ENCODE data around the gene ATMIN. TPM values are rescaled to one million over a fixed set of nuclear protein-coding genes. Genes with fewer than 3 reads are reported as not detected.

Gene ATMIN
- total RNA-seq, 1 donor from 2014 or later = 40.0 TPM

DNA sequence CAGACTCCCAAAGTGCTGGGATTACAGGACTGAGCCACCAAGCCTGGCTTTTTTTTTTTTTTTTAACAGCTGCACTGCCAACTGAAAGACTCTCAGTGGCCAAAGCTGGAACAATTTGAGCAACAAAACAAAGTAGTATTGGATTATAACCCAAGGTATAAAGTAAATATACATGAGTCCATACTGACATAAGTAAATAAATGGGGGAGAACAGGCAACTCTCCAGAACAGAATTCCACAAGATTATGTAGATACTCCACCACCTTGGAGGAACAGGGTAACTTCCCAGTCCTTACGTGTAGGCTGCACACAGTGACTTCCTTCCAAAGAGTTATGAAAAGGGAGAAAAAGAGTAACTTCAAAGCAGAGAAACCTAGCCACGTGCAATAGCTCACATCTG lies 44.7 kb upstream of the ATMIN start:
- peaks cover 5% of the 10 kb centered on the region for H3K36me3 ChIP-seq (ENCODE audit: insufficient read depth, low read length)
- DNase-seq (ENCODE audit: low read depth) (no peak), FAIRE-seq (no peak)
- H3K4me1 ChIP-seq (ENCODE audit: insufficient read depth, low read length) = peaks cover 26% of the 10 kb centered on the region
- no peaks in the 10 kb centered on the region for H3K27me3 Mint-ChIP-seq (ENCODE audit: low read depth, unreplicated experiment)
- peaks cover 2% of the 10 kb centered on the region for H3K36me3 Mint-ChIP-seq (ENCODE audit: low read depth, unreplicated experiment)
- H3K4me1 Mint-ChIP-seq (ENCODE audit: low read depth, unreplicated experiment) = peaks cover 40% of the 10 kb centered on the region
- H3K4me2 ChIP-seq (ENCODE audit: low read length) = no peak overlapping the region
- no peaks in the 10 kb centered on the region for H3K27me3 ChIP-seq (ENCODE audit: insufficient read depth, low read length)
- peak overlapping the region; percentile 1 for H3K27ac Mint-ChIP-seq (ENCODE audit: unreplicated experiment)
- no peak for TF ChIP-seq EZH2 (IDR thresholded peaks at IDR 0.05; ENCODE audit: insufficient read depth, low read length)
- TF ChIP-seq CTCF (IDR thresholded peaks at IDR 0.05; ENCODE audit: insufficient read depth, low read depth, low read length) = no peak
- no peak overlapping the region for H3K4me3 ChIP-seq (ENCODE audit: insufficient read depth, low read depth, low read length)
- no peaks in the 10 kb centered on the region for H3K9me3 Mint-ChIP-seq (ENCODE audit: unreplicated experiment)
- peaks cover 85% of the 10 kb centered on the region for H3K79me2 ChIP-seq (ENCODE audit: insufficient read depth, low read length)
- H3K4me3 Mint-ChIP-seq (ENCODE audit: unreplicated experiment) = no peak overlapping the region
- no peaks in the 10 kb centered on the region for H3K9me3 ChIP-seq (ENCODE audit: insufficient read depth, low read depth, low read length)
- H4K20me1 ChIP-seq (ENCODE audit: insufficient read depth, low read length) = no peaks in the 10 kb centered on the region
- no peak overlapping the region for H3K27ac ChIP-seq (ENCODE audit: low read depth, low read length)
- H2AFZ ChIP-seq (ENCODE audit: low read depth, low read length) = no peak overlapping the region
- H3K9ac ChIP-seq (ENCODE audit: low read length) = no peak overlapping the region

DNA sequence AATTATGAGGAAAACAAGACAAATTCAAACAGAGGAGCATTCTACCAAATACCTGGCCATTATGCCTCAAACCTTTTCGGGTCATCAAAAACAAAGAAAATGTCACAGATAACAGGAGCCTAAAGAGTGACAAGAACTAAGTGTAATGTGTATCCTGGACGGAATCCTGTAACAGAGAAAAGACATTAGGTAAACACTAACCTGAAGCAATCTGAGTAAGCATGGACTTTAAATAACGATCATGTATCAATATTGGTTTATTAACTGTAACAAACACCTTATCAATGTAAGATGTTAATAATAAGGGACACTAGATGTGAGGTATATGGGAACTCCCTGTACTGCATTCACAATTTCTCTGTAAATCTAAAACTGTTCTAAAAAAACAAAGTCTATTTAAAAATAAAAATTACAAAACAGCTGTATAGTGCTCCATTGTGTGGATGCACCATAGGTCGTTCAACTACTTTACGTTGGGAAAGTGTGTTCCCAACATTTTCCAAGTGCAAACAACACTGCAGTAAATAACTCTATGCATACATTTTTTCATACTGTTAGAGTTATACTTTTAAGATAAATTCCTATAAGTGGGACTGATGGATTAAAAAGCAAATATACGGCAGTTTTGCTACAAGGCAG lies 43.7 kb upstream of the ATMIN start:
- FAIRE-seq (no peak), DNase-seq (ENCODE audit: low read depth) (no peak)
- peaks cover 7% of the 10 kb centered on the region for H3K36me3 ChIP-seq (ENCODE audit: insufficient read depth, low read length)
- H4K20me1 ChIP-seq (ENCODE audit: insufficient read depth, low read length) = no peaks in the 10 kb centered on the region
- Mint-ChIP-seq H3K27me3 (ENCODE audit: low read depth, unreplicated experiment) (no peaks in the 10 kb centered on the region), H3K9me3 (ENCODE audit: unreplicated experiment) (no peaks in the 10 kb centered on the region), H3K36me3 (ENCODE audit: low read depth, unreplicated experiment) (peaks cover 2% of the 10 kb centered on the region), H3K4me3 (ENCODE audit: unreplicated experiment) (no peak overlapping the region), H3K27ac (ENCODE audit: unreplicated experiment) (peak overlapping the region; percentile 1), H3K4me1 (ENCODE audit: low read depth, unreplicated experiment) (peaks cover 36% of the 10 kb centered on the region)
- H3K79me2 ChIP-seq (ENCODE audit: insufficient read depth, low read length) = peaks cover 87% of the 10 kb centered on the region
- H3K27ac ChIP-seq (ENCODE audit: low read depth, low read length) = peak overlapping the region; percentile 91
- no peak overlapping the region for H3K4me2 ChIP-seq (ENCODE audit: low read length)
- H3K27me3 ChIP-seq (ENCODE audit: insufficient read depth, low read length) = no peaks in the 10 kb centered on the region
- no peaks in the 10 kb centered on the region for H3K9me3 ChIP-seq (ENCODE audit: insufficient read depth, low read depth, low read length)
- H2AFZ ChIP-seq (ENCODE audit: low read depth, low read length) = no peak overlapping the region
- peak overlapping the region; percentile 80 for H3K9ac ChIP-seq (ENCODE audit: low read length)
- TF ChIP-seq CTCF (IDR thresholded peaks at IDR 0.05; ENCODE audit: insufficient read depth, low read depth, low read length) = no peak
- peaks cover 26% of the 10 kb centered on the region for H3K4me1 ChIP-seq (ENCODE audit: insufficient read depth, low read length)
- no peak overlapping the region for H3K4me3 ChIP-seq (ENCODE audit: insufficient read depth, low read depth, low read length)

DNA sequence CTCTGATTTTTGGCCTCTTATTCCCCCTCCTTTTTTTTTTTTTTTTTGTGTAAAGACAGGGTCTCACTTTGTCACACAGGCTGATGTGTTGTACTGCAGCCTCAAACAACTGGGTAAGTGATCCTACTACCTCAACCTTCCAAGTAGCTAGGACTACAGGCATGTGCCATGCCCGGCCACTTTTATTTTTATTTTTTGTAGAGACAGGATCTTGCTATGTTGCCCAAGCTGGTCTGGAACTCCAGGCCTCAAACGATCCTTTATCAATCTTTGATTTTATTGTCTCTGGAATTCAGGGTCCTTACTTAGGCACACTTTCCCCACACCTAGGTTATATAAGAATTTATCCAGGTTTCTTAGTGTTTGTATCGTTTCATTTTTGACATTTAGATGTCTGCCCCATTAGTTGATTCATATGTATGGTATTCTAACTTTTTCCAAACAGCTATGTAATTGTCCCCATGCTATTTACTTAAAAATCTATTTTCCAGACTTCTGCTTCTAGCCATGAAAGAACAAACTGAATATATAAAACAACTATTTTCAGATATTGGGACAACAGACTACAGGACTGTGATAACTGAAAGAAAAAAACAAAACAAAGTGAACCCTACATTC lies 42.9 kb upstream of the ATMIN start:
- no peak for FAIRE-seq
- peaks cover 5% of the 10 kb centered on the region for H3K36me3 ChIP-seq (ENCODE audit: insufficient read depth, low read length)
- no peak for TF ChIP-seq CTCF (IDR thresholded peaks at IDR 0.05; ENCODE audit: insufficient read depth, low read depth, low read length)
- no peak for TF ChIP-seq EZH2 (IDR thresholded peaks at IDR 0.05; ENCODE audit: insufficient read depth, low read length)
- H3K27me3 ChIP-seq (ENCODE audit: insufficient read depth, low read length) = no peaks in the 10 kb centered on the region
- peaks cover 90% of the 10 kb centered on the region for H3K79me2 ChIP-seq (ENCODE audit: insufficient read depth, low read length)
- H3K27ac ChIP-seq (ENCODE audit: low read depth, low read length) = peak overlapping the region; percentile 91
- H2AFZ ChIP-seq (ENCODE audit: low read depth, low read length) = no peak overlapping the region
- H3K4me2 ChIP-seq (ENCODE audit: low read length) = peak overlapping the region; percentile 83
- Mint-ChIP-seq H3K4me3 (ENCODE audit: unreplicated experiment) (peak overlapping the region; percentile 72), H3K27me3 (ENCODE audit: low read depth, unreplicated experiment) (no peaks in the 10 kb centered on the region), H3K4me1 (ENCODE audit: low read depth, unreplicated experiment) (peaks cover 42% of the 10 kb centered on the region), H3K9me3 (ENCODE audit: unreplicated experiment) (no peaks in the 10 kb centered on the region), H3K36me3 (ENCODE audit: low read depth, unreplicated experiment) (peaks cover 2% of the 10 kb centered on the region), H3K27ac (ENCODE audit: unreplicated experiment) (peak overlapping the region; percentile 91)
- H3K4me3 ChIP-seq (ENCODE audit: insufficient read depth, low read depth, low read length) = peak overlapping the region; percentile 41
- no peaks in the 10 kb centered on the region for H4K20me1 ChIP-seq (ENCODE audit: insufficient read depth, low read length)
- no peaks in the 10 kb centered on the region for H3K9me3 ChIP-seq (ENCODE audit: insufficient read depth, low read depth, low read length)
- peak overlapping the region; percentile 80 for H3K9ac ChIP-seq (ENCODE audit: low read length)
- peaks cover 26% of the 10 kb centered on the region for H3K4me1 ChIP-seq (ENCODE audit: insufficient read depth, low read length)
- DNase-seq (ENCODE audit: low read depth) = no peak
